ENCODE measurements around the gene PLEKHG3.

The PLEKHG3 gene

DNA sequence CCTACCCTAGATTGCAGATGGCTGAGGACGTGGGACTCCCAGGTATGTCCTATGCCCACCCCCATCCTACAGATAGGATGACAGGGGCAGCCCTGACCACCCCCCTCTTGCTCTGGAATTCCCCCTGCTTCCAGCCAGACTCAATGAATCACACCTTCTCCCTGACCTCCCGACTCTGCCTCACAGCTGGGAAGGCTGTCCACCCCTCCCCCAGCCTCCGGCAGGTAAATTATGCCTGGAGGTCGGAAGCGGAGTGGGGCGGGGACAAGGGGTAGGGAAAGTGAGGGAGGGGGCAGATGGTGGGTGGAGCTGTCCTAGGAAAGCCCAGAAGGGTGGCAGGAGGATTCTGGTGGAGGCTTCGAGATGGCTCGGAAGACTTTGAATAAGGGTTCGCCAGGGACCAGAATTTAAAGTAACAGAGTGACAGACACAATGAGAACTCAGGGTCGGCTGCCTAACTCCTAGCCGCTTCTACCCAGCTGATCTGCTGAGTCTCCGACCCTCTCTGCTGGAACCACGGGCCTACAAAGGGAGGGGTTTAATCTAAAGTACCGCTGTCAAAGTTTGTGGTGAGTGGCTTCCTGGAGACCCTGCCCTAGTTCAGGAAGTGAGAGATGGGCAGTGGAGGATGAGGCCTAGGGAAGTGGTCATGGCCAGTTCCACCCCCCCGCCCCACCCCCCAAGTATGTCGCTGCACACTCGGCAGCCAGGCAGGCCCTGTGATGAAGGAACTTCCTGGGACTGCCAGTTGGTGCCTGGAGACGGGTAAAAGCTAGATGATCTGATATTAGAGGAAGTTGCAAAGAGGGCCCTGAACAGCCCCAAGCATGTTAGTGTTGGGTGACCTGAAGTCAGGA is 4.2 kb downstream of the PLEKHG3 start:
- no peak for DNase-seq

GRCh38 chr14:64709126-64709525 is 4.9 kb downstream of the PLEKHG3 start:
- no peak for DNase-seq

GRCh38 chr14:64711039-64711438 is 6.8 kb downstream of the PLEKHG3 start:
- DNase-seq = no peak

- no peak for DNase-seq
Observed at GRCh38 chr14:64713677-64714076, 9.5 kb downstream of the PLEKHG3 start.

DNA sequence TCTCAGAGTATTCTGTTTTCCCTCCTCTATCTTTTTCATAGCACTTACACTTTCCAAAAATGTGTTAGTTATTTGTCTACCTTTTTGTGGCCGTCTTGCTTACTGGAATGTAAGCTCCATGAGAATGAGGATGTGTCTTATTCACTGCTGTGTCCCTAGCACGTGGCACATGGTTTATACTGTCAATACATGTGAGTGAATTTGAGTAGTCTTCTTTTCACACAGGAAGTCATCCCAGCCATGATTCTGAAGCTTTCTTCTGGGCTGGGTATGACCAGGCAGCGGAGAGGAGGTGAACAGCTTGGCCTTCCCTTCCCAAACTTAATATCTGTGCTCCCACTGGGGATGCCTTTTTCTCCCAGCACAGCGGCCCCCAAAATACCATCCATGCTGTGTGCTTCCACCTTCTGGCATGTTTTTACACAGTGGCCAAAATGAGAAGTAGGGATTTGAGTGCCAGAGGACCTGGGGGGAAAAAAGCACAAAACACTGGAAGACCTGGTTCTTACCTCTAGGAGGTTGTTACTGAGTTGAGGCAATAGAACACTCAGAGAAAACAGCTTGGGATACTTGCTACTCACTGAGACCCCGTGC is 10.3 kb downstream of the PLEKHG3 start:
- no peak for DNase-seq

GRCh38 chr14:64715146-64715627 is 11.0 kb downstream of the PLEKHG3 start:
- no peak for DNase-seq

GRCh38 chr14:64715628-64716412 is 11.6 kb downstream of the PLEKHG3 start:
- DNase-seq = no peak

GRCh38 chr14:64717870-64718269 is 13.6 kb downstream of the PLEKHG3 start:
- no peak for DNase-seq

- DNase-seq = no peak
Observed at GRCh38 chr14:64718762-64719161, 14.5 kb downstream of the PLEKHG3 start.

DNA sequence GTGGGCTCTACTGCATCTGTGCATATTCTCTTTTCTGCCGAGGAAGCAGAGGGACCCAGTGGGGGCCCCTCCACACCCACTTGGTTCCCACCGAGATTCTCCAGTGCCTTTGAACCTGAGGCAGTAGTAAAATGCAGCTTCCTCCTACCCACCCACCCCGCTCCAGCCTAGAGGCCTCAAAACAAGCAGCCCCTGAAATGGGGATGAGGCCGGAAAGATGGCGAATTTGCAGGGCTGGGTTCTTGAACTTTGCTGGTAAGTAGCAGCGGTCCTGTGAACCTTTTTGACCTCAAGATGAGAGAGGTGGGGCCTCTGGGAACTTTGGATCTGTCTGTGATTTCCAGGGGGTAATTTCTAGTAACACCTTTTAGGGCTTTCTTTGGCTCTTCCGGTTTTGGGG is 15.4 kb downstream of the PLEKHG3 start:
- no peak for DNase-seq

DNA sequence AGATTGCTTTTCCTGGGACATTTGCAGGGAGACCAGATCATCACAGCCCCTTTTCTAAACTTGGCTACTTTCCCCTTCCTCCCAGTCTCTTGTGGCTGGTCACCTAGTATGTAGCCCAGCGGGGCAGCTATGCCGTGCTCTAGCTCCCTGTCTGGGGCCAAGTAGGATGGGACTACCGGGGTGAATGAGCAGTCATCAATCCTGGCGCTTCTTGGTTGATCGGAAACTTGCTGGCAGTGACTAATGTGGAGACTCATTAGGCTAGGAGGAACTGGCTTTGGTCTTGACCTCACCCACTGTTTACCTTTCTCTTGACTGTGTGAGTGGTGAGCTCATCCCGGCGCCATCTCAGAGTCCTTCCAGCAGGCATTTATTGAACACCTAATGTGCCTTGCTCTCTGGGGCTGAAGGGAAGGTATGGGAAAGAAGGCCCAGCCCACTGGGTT is 15.9 kb downstream of the PLEKHG3 start:
- no peak for DNase-seq

GRCh38 chr14:64721391-64721791 is 17.2 kb downstream of the PLEKHG3 start:
- no peak for DNase-seq

- no peak for DNase-seq
Observed at GRCh38 chr14:64721899-64722298, 17.7 kb downstream of the PLEKHG3 start.

DNA sequence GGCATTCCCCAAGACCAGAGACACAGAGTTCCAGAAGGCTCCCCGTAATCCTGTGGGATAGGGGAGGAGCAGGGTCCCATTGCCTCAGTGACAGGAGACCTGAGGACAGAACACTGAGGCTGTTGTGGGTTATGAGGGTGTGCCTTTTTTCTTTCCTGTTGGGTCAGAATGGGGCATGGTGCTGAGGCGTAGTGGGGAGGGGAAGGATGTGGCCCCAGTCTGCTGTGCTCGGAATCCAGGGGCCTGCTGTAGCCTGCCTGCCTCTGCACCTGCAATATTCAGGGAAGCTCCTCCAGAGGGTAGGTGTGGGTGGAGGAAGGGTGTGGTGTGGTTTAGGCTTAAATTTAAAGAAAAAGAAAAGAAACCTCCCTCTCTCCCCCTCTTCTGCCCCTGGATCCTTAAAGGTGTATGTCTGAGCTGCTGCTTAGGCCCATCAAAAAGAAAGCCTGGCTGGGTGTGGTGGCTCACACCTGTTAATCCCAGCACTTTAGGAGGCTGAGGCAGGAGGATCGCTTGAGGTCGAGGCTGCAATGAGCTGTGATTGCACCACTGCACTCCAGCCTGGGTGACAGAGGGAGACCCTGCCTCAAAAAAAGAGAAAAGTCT is 18.7 kb downstream of the PLEKHG3 start:
- no peak for DNase-seq

GRCh38 chr14:64723691-64724577 is 19.7 kb downstream of the PLEKHG3 start:
- DNase-seq = no peak

DNA sequence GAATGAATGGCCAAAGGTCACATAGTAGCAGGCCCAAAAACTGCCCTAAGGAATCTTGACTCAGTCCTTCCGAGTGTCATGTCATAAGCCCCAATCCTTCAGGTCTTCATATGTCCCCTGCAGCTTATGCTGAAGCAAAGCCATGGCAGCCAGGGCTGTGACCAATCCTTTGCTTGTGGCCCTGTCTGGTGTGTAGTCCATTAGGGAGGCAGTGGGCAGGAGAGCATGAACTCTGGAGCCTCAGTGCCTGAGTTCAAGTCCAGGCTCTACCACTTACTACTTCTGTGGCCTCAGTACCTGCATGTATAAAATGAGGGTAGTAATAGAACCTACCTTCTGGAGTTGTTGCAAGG is 20.3 kb downstream of the PLEKHG3 start:
- no peak for DNase-seq

DNA sequence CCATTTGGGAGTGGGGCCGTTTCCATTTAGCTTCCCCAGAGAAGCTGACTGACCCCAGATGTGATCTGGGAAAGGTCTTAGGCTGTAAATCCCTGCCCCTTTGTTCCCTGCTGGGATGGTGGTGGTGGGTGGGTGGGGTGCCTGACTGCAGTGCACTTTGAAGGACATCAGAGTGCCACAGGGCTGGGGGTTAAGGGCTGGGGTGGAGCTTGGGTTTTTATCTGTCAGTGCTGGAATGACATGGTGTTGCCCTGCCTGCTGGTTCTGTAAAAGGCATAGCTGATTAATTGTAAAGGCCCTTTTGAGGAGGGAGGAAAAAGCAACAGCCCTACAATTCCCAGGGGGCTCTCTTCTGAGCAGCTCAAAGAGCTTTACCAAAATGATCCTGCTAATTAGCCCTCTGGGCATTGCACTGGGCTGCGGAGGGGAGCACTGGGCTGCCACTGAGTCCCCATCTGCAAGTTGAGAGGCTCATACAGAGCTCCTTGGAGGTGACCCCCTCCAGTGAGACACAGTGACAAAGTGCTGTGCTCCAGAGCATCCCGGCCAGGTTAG is 21.1 kb downstream of the PLEKHG3 start:
- peak; percentile 71 for DNase-seq

GRCh38 chr14:64725879-64726584 is 21.8 kb downstream of the PLEKHG3 start:
- no peak for DNase-seq

DNA sequence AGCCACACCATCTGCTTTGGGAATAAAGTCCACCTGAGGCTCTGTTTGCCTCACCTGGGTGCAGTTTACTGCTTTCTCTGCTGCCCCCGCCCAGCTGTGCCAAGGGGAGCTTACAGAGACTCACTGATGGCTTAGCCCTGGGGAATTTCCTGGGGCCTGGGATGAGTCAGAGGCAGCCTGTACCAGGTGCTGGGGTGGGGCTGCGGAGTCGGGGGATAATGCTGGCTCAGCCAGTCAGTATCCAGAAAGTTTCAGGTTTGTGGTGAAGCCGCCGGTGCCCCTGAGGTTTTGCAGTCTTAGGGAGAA is 22.3 kb downstream of the PLEKHG3 start:
- no peak for DNase-seq

DNA sequence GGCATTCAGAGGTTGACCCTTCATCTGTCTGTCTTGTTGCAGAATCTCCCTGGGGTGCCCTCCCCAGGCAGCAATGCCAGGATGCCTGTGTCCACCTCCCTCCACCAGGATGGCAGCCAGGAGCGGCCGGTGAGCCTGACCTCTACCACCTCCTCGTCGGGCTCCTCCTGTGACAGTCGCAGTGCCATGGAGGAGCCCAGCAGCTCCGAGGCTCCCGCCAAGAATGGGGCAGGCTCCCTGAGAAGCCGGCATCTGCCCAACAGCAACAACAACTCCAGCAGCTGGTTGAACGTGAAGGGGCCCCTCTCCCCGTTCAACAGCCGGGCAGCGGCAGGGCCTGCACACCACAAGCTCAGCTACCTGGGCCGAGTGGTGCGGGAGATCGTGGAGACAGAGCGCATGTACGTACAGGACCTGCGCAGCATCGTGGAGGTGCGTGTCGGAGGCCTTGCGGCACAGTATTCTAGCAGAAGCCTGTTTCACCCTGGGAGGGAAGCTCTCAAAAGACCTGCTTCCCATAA is 23.4 kb downstream of the PLEKHG3 start:
- DNase-seq = no peak

- DNase-seq = no peak
Observed at GRCh38 chr14:64728106-64728505, 23.9 kb downstream of the PLEKHG3 start.

All from NCI-H1436 treated with DMSO at 0.1 percent for 48 hours (cell line).